Measurements from ENCODE around the gene ATG16L1. TPM values are rescaled to one million over a fixed set of nuclear protein-coding genes. Genes with fewer than 3 reads are reported as not detected.

The ATG16L1 gene
- total RNA-seq, 2 experiments from 2014 or later: 22.1 to 24.4 TPM

- Mint-ChIP-seq H3K27me3 (no peaks in the 10 kb centered on the region), H3K4me1 (ENCODE audit: low read depth) (peaks cover 62% of the 10 kb centered on the region)
- DNase-seq: no peak
Observed at GRCh38 chr2:233236820-233237589, 14.5 kb upstream of the ATG16L1 start.

GRCh38 chr2:233240897-233241296 is 10.6 kb upstream of the ATG16L1 start:
- ATAC-seq: peak; percentile 75
- POLR2A ChIA-PET: interaction anchor here (1.6 kb wide), 1 partner anchor 10 kb away, joined by 7 read pairs; the partner anchor contains the start of gene ATG16L1
- Mint-ChIP-seq H3K27ac (peak overlapping the region; percentile 69), H3K27me3 (no peaks in the 10 kb centered on the region), H3K4me3 (peak overlapping the region; percentile 6), H3K4me1 (ENCODE audit: low read depth) (peaks cover 55% of the 10 kb centered on the region), H3K9me3 (no peaks in the 10 kb centered on the region), H3K36me3 (ENCODE audit: low read depth) (no peaks in the 10 kb centered on the region)
- intact Hi-C loops (cut with micrococcal nuclease): loop anchor here (5.0 kb wide), 1 partner anchor 159 kb away; no protein-coding TSS in a partner anchor
- CTCF ChIA-PET: interaction anchor here (0.7 to 0.9 kb wide), 3 partner anchors 10 to 141 kb away, joined by 3 to 4 read pairs (median 3); partner anchors contain the start of gene ATG16L1
- DNase-seq: peak; percentile 75
- no peak for TF ChIP-seq CTCF (IDR thresholded peaks at IDR 0.05)

More at GRCh38 chr2:233236820-233237589, 14.5 kb upstream of the ATG16L1 start:
- no peak for ATAC-seq
- Mint-ChIP-seq H3K36me3 (ENCODE audit: low read depth) (no peaks in the 10 kb centered on the region), H3K27ac (no peak overlapping the region), H3K9me3 (no peaks in the 10 kb centered on the region), H3K4me3 (no peak overlapping the region)
- CTCF ChIA-PET: interaction anchor here (1.8 kb wide), 1 partner anchor 183 kb away, joined by 7 read pairs; no protein-coding TSS in a partner anchor
- intact Hi-C loops (cut with micrococcal nuclease): no loop called here
- no peak for TF ChIP-seq CTCF (IDR thresholded peaks at IDR 0.05)
- POLR2A ChIA-PET: interaction anchor here (1.1 kb wide), 2 partner anchors 14 to 177 kb away, joined by 3 to 5 read pairs; partner anchors contain the start of genes ATG16L1 and INPP5D

- H3K4me3 Mint-ChIP-seq: no peak overlapping the region
- H3K36me3 Mint-ChIP-seq (ENCODE audit: low read depth): no peaks in the 10 kb centered on the region
- ChIA-PET CTCF (interaction anchor here (0.6 kb wide), 1 partner anchor 187 kb away, joined by 3 read pairs; no protein-coding TSS in a partner anchor), POLR2A (interaction anchor here (0.6 to 0.9 kb wide), 2 partner anchors 29 to 438 kb away, joined by 3 read pairs; no protein-coding TSS in a partner anchor)
- ATAC-seq: peak; percentile 5
- H3K9me3 Mint-ChIP-seq: no peaks in the 10 kb centered on the region
- TF ChIP-seq CTCF (IDR thresholded peaks at IDR 0.05): no peak
- no peak overlapping the region for H3K27ac Mint-ChIP-seq
- no peak for DNase-seq
- H3K4me1 Mint-ChIP-seq (ENCODE audit: low read depth): peaks cover 56% of the 10 kb centered on the region
- intact Hi-C loops (cut with micrococcal nuclease): loop anchor here (5.0 kb wide), 1 partner anchor 160 kb away; no protein-coding TSS in a partner anchor
- no peaks in the 10 kb centered on the region for H3K27me3 Mint-ChIP-seq
Observed at GRCh38 chr2:233241803-233242202, 9.7 kb upstream of the ATG16L1 start.

GRCh38 chr2:233242231-233242927 is 9.1 kb upstream of the ATG16L1 start:
- peaks cover 55% of the 10 kb centered on the region for H3K4me1 Mint-ChIP-seq (ENCODE audit: low read depth)

More at GRCh38 chr2:233242231-233242927, 9.1 kb upstream of the ATG16L1 start:
- no peak overlapping the region for H3K27ac Mint-ChIP-seq
- TF ChIP-seq CTCF (IDR thresholded peaks at IDR 0.05): no peak
- H3K4me3 Mint-ChIP-seq: no peak overlapping the region
- no peaks in the 10 kb centered on the region for H3K36me3 Mint-ChIP-seq (ENCODE audit: low read depth)
- intact Hi-C loops (cut with micrococcal nuclease): loop anchor here (5.0 kb wide), 1 partner anchor 160 kb away; no protein-coding TSS in a partner anchor
- POLR2A ChIA-PET: interaction anchor here (0.9 to 1.2 kb wide), 2 partner anchors 10 to 28 kb away, joined by 3 to 4 read pairs; partner anchors contain the start of gene ATG16L1
- CTCF ChIA-PET: interaction anchor here (0.6 kb wide), 1 partner anchor 188 kb away, joined by 3 read pairs; no protein-coding TSS in a partner anchor
- H3K9me3 Mint-ChIP-seq: no peaks in the 10 kb centered on the region
- no peaks in the 10 kb centered on the region for H3K27me3 Mint-ChIP-seq
- DNase-seq (no peak), ATAC-seq (peak; percentile 37)

Measured in activated CD8-positive, alpha-beta T cell treated with anti-CD3 and anti-CD28 coated beads for 36 hours (primary cell).